HepG2 (cell line): ENCODE measurements around the gene IQCE. TPM values are rescaled to one million over a fixed set of nuclear protein-coding genes. Genes with fewer than 3 reads are reported as not detected.

Source experiments
- CC2D1A ChIP-seq: sonication (generic); formaldehyde crosslinking; IDR thresholded peaks from 2 replicates; pipeline ENCODE4 v1.8.1; 2023; ENCODE audit warnings: mild to moderate bottlenecking, missing genetic modification reagents
- HMGXB4 ChIP-seq, 2 experiments: sonication (generic) in 1 of 2; formaldehyde crosslinking in 1 of 2; IDR thresholded peaks; 2 replicates each; pipeline versions ENCODE4 v1.4.0 to v1.6.1; 2018 to 2020; ENCODE audit warnings: missing genetic modification reagents in 2 of 2, borderline replicate concordance in 1 of 2, low read depth in 1 of 2, mild to moderate bottlenecking in 1 of 2, missing biosample characterization in 1 of 2
- LCORL ChIP-seq, 2 experiments: fragments of 450-650 bp in 1 of 2; sonication (generic) in 1 of 2; formaldehyde crosslinking in 1 of 2; IDR thresholded peaks; 2 replicates each; pipeline versions ENCODE4 v1.5.0 to v1.6.1; 2017 to 2020; ENCODE audit warnings: antibody characterized with exemption in 1 of 2, missing genetic modification reagents in 1 of 2
- MLX ChIP-seq: IDR thresholded peaks from 2 replicates; pipeline ENCODE4 v1.6.1; 2016
- MTERF4 ChIP-seq: sonication (generic); formaldehyde crosslinking; IDR thresholded peaks from 2 replicates; pipeline ENCODE4 v1.8.0; 2023; ENCODE audit warnings: mild to moderate bottlenecking, missing genetic modification reagents
- POLR2AphosphoS5 ChIP-seq: IDR thresholded peaks from 2 replicates; pipeline ENCODE4 v1.6.1; 2012; ENCODE audit warnings: low read depth, low read length
- SOX6 ChIP-seq, 2 experiments: fragments of 450-650 bp in 1 of 2; sonication (generic) in 1 of 2; formaldehyde crosslinking in 1 of 2; IDR thresholded peaks; 2 replicates each; pipeline versions ENCODE4 v1.4.0 to v1.6.1; 2017 to 2020; ENCODE audit warnings: antibody characterized with exemption in 1 of 2, mild to moderate bottlenecking in 1 of 2, missing genetic modification reagents in 1 of 2
- YEATS2 ChIP-seq: sonication (generic); formaldehyde crosslinking; IDR thresholded peaks from 2 replicates; pipeline ENCODE4 v1.4.0; 2020; ENCODE audit warnings: missing genetic modification reagents, borderline replicate concordance
- ZBTB4 ChIP-seq: sonication (generic); formaldehyde crosslinking; IDR thresholded peaks from 2 replicates; pipeline ENCODE4 v1.4.0; 2020; ENCODE audit warnings: missing genetic modification reagents, mild to moderate bottlenecking, borderline replicate concordance
- ZMAT3 ChIP-seq: sonication (generic); formaldehyde crosslinking; conservative IDR thresholded peaks from 2 replicates; pipeline ENCODE4 v1.7.0; 2021; ENCODE audit warnings: missing genetic modification reagents
- ZMYM2 ChIP-seq: sonication (generic); formaldehyde crosslinking; IDR thresholded peaks from 2 replicates; pipeline ENCODE4 v1.8.0; 2022; ENCODE audit warnings: mild to moderate bottlenecking, missing genetic modification reagents
- ZMYM4 ChIP-seq: sonication (generic); formaldehyde crosslinking; IDR thresholded peaks from 2 replicates; pipeline ENCODE4 v1.8.1; 2023; ENCODE audit warnings: mild to moderate bottlenecking, missing genetic modification reagents
- ZNF44 ChIP-seq: sonication (generic); formaldehyde crosslinking; IDR thresholded peaks from 2 replicates; pipeline ENCODE4 v1.5.1; 2020; ENCODE audit warnings: mild to moderate bottlenecking, missing genetic modification reagents
- ZNF460 ChIP-seq: sonication (generic); formaldehyde crosslinking; IDR thresholded peaks from 2 replicates; pipeline ENCODE4 v1.5.1; 2020; ENCODE audit warnings: missing genetic modification reagents, mild to moderate bottlenecking, borderline replicate concordance
- ZNF512 ChIP-seq: sonication (generic); formaldehyde crosslinking; IDR thresholded peaks from 2 replicates; pipeline ENCODE4 v1.4.0; 2020; ENCODE audit warnings: mild to moderate bottlenecking, missing genetic modification reagents
- ZNF546 ChIP-seq: sonication (generic); formaldehyde crosslinking; conservative IDR thresholded peaks from 2 replicates; pipeline ENCODE4 v1.8.1; 2023; ENCODE audit warnings: mild to moderate bottlenecking, missing genetic modification reagents
- ZNF740 ChIP-seq: sonication (generic); formaldehyde crosslinking; IDR thresholded peaks from 2 replicates; pipeline ENCODE4 v1.4.0; 2020; ENCODE audit warnings: missing genetic modification reagents
- ZNF879 ChIP-seq: sonication (generic); formaldehyde crosslinking; IDR thresholded peaks from 2 replicates; pipeline ENCODE4 v1.8.1; 2023; ENCODE audit warnings: missing genetic modification reagents
- ZSCAN25 ChIP-seq: sonication (generic); formaldehyde crosslinking; IDR thresholded peaks from 2 replicates; pipeline ENCODE4 v1.8.0; 2022; ENCODE audit warnings: mild to moderate bottlenecking, missing genetic modification reagents
- polyA plus RNA-seq, 8 experiments: library from polyadenylated mRNA; depleted of rRNA in 3 of 8; stranded (reverse) in 7 of 8; unstranded in 1 of 8; fragments of >200 nt; fragmentation: Illumina TruSeq in 4 of 8; extraction: Trizol in 4 of 8; gene quantifications; 2 replicates each; pipeline versions ENCODE4 v1.2.1 to v1.2.3, GENCODE V29; 2011 to 2016; ENCODE audit warnings: low read depth in 4 of 8, missing spikeins in 1 of 8, mixed read lengths in 1 of 8; ENCODE audit not compliant: insufficient read depth in 1 of 8
- total RNA-seq, 5 experiments: library from RNA; depleted of rRNA; stranded (reverse); fragments of >200 nt; fragmentation: Illumina TruSeq; extraction: Trizol; gene quantifications; 2 replicates each; pipeline ENCODE4 v1.2.3, GENCODE V29; 2016; ENCODE audit warnings: low read depth in 1 of 5

IQCE gene
- total and polyA plus RNA-seq, 2 of the 13 experiments (the other 11 are each of a cell fraction or from before 2014, with no cell fraction given), result 1.5 to 2.5 TPM

- TF ChIP-seq ZNF460 (CRISPR knock-in tag) (no peak), CC2D1A (CRISPR knock-in tag) (no peak), ZNF44 (CRISPR knock-in tag) (no peak), ZMAT3 (CRISPR knock-in tag) (no peak), MTERF4 (no peak), ZNF512 (CRISPR knock-in tag) (peak; percentile 99), ZBTB4 (CRISPR knock-in tag) (no peak), MLX (CRISPR knock-in tag) (no peak), SOX6 (IDR thresholded peaks at IDR 0.05) (no peak), SOX6 (CRISPR knock-in tag; IDR thresholded peaks at IDR 0.05) (no peak), ZMYM2 (CRISPR knock-in tag) (peak; percentile 44; the same call in 1 of the 2 replicates), ZSCAN25 (no peak), ZMYM4 (CRISPR knock-in tag) (no peak), ZNF879 (CRISPR knock-in tag) (no peak), YEATS2 (CRISPR knock-in tag) (peak; percentile 17; the same call in 1 of the 2 replicates), ZNF546 (CRISPR knock-in tag) (no peak), ZNF740 (CRISPR knock-in tag) (no peak), HMGXB4 (CRISPR knock-in tag; IDR thresholded peaks at IDR 0.05; ENCODE audit: borderline replicate concordance in 1 of 2, low read depth in 1 of 2) (no peak), POLR2AphosphoS5 (no peak), LCORL (IDR thresholded peaks at IDR 0.05) (no peak), LCORL (CRISPR knock-in tag; IDR thresholded peaks at IDR 0.05) (no peak)
Measured at GRCh38 chr7:2627258-2628129, 68.7 kb downstream of the IQCE start (continued).
